GM12892 (cell line): Measurements from ENCODE around the gene XPR1.

Experiments used
- POLR2A ChIP-seq: IDR thresholded peaks from 2 replicates; pipeline ENCODE4 v1.6.1; 2011; ENCODE audit warnings: low read depth, low read length, control low read depth
- POLR2AphosphoS5 ChIP-seq: IDR thresholded peaks from 2 replicates; pipeline ENCODE4 v1.6.1; 2011; ENCODE audit warnings: low read depth, low read length, control low read depth
- TAF1 ChIP-seq: IDR thresholded peaks from 2 replicates; pipeline ENCODE4 v1.6.1; 2011; ENCODE audit warnings: low read depth, mild to moderate bottlenecking, control low read depth, low read length, borderline replicate concordance

DNA sequence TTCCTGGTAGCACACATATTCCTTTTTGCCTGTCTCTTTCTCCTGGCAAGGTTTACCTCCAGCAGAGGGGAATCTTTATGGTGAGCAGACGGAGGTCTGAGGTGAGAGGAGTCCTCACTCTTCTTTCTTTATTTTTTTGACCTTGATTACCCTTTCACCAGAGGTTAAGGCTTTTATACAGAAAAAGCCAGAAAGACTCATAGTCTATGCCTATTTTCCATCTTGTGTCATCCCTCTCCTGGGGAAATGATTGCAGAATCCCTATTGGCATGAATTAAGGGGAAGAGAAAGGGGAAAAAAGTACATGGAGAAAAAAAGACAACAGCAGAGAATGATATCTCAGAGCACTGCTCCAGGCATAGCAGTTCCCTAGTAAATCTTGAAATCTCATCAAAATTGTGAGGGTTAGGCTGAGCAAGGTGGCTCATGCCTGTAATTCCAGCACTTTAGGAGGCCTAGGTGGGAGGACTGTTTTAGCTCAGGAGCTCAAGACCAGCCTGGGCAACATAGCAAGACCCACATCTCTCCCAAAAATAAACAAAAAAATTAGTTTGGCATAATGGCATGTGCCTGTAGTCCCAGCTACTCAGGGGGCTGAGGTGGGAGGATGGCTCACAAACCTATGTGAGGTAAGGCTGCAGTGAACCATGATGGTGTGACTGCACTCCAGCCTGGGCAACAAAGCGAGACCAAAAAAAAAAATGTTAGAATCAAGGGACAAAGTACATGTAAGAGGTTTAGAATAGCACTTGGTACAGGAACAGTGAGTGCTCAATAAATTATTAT, 1.2 kb upstream of the XPR1 start:
- no peak for TF ChIP-seq POLR2A
- TF ChIP-seq TAF1 = no peak
- TF ChIP-seq POLR2AphosphoS5 = no peak
